Inflammatory macrophage treated with lipopolysaccharide for 4 hours (primary cell): Measurements from ENCODE around the gene PPP1R16B.

ENCODE experiments used
- DNase-seq: peaks from one replicate; pipeline ENCODE4 v3.0.0-alpha.2; 2020

PPP1R16B gene

GRCh38 chr20:38880952-38881735 lies 75.6 kb downstream of the PPP1R16B start:
- no peak for DNase-seq

DNA sequence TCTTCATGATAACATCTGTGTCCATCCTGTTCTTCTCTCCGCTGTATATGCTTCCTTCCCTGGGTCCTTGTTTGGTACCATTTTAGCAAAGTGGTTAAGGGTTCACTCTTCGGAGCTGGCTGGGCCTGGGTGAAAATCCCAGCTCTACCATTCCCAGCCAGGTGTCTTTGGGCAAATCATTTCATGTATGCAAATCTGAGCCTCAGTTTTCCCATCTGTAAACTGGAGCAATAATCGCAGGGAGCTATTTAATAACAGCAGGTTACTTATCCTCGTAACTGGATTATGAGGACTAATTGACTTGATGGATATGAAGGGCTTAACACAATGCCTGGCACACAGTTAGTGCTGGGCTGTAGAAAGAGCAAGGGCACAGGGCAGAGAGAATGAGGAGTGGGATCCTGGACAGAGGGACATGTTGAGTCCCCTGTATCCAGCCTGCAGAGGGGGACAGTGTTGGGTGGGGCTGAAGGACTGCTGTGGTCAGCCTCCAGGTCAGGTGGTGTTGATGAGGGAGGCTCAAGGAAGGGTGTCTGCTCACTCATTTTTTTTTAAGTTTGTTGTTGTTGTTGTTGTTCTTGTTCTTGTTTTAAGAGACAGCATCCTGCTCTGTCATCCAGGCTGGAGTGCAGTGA lies 76.4 kb downstream of the PPP1R16B start:
- DNase-seq, result no peak

GRCh38 chr20:38882600-38882999 lies 77.1 kb downstream of the PPP1R16B start:
- no peak for DNase-seq

GRCh38 chr20:38883081-38883980 lies 77.8 kb downstream of the PPP1R16B start:
- no peak for DNase-seq

- peak; percentile 83 for DNase-seq
Observed at GRCh38 chr20:38883981-38884733, 78.7 kb downstream of the PPP1R16B start.

- no peak for DNase-seq
Observed at GRCh38 chr20:38885357-38885756, 79.9 kb downstream of the PPP1R16B start.

GRCh38 chr20:38888059-38888831 lies 82.7 kb downstream of the PPP1R16B start:
- DNase-seq, result no peak

DNA sequence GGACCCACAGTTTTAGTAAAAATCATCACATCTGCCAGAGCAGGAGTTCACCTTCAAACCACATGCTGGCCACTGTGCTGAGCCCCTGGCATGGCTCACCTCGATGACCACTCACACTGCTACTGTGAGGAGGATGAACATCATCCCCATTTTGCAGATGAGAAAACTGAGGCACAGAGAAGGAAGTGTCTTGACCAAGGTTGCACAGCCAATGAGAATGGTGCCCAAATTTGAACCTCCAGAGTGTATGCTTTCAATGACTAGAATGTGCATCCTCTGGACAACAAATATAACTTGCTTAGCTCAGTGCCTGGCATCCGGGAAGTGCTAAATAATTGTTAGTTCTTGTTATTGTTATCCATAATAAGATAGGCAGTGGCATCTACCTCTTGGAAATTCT lies 83.6 kb downstream of the PPP1R16B start:
- no peak for DNase-seq

GRCh38 chr20:38889792-38890496 lies 84.4 kb downstream of the PPP1R16B start:
- DNase-seq, result no peak

DNA sequence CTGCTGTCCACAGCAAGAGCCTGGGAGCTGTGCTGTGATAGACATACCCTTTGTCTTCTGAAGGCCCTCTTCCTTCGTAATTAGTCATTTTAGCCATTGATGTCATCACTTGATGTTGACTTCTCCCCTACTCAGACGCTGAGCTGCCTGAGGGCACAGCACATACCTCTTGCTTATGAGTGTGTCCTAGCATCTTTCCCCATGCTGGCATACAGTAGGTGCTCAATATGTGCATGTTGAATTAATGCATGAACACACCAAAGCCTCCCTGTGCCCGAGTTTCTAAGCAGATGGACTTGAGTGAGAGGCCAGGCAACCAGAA lies 85.0 kb downstream of the PPP1R16B start:
- no peak for DNase-seq

- peak; percentile 4 for DNase-seq
Observed at GRCh38 chr20:38892091-38892981, 86.8 kb downstream of the PPP1R16B start.

GRCh38 chr20:38893056-38893564 lies 87.6 kb downstream of the PPP1R16B start:
- no peak for DNase-seq

GRCh38 chr20:38893565-38894090 lies 88.1 kb downstream of the PPP1R16B start:
- DNase-seq, result peak; percentile 53

DNA sequence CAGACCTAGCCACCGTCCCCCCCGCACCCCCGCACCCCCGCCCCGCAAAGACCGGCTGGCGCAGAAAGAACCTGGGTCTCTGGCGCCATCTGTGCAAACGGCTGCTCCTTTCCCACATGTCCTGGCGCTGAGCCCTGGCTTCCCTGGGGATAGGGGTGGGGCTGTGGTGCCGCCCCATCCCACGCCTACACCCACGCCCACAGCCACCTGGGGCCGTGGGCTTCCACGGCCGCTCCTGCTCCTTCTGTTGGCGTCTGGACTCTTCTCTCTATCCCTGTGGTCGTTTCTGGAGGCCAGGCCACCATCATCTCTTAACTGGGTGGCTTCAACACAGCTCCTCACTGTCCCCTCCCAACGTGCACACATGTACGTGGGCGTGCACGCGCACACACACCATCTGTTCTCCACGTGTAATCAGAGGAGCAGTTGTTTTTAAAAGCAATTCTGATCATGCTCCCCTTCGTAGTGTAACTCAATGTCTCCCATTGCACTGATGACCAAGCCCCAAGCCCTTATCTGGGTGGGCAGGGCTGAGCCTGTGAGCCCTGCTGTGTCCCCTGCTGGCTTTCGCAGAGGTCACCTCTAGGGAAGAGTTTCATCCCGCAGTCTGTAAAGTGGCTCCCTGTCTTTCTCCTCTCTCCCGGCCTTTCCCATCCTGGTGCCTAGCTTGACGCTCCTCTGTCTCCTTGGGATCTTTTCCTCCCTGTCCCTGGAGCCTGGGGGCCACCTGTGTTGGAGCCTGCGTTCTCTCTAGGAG lies 88.8 kb downstream of the PPP1R16B start:
- no peak for DNase-seq

- DNase-seq, result no peak
Observed at GRCh38 chr20:38895098-38895949, 89.8 kb downstream of the PPP1R16B start.

DNA sequence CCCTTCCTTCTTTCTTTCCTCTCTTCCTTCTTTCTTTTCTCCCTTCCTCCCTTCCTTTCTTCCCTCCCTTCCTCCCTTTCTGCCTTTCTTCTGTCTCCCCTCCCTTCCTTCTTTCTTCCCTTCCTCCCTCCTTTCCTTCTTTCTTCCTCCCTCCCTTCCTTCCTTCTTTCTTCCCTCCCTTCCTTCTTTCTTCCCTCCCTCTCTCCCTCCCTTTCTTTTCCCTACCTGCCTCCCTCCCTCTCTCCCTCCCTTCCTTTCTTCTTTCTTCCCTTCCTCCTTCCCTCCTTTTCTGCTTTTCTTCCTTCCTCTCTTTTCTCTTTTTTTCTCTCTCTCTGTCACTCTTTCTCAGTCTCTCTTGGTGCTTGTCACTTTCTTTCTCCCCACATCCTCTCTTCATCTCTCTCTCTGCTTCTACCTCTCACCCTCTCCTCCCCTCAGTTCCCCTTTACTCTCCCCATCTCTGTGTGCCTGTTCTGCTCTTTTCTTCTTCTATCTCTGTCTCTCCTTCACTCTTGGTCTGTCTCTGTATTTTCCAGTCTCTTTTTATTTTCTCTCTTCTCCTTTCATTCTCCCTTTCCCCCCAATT lies 90.6 kb downstream of the PPP1R16B start:
- no peak for DNase-seq

DNA sequence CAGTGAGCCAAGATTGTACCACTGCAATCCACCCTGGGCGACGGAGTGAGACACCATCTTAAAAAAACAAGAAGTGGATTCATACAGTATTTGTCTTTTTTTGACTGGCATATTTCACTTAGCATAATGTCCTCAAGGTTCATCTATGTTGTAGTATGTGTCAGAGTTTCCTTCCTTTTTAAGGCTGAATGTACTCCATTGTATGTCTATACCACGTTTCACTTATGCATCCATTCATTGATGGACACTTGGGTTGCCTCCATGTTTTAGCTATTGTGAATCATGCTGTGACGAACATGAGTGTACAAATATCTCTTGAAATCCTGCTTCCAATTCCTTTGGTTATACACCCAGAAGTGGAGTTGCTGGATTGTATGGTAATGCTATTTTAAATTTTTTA lies 91.8 kb downstream of the PPP1R16B start:
- DNase-seq, result no peak

- DNase-seq, result no peak
Observed at GRCh38 chr20:38900606-38901005, 95.1 kb downstream of the PPP1R16B start.
